Thyroid gland (tissue), 4 donors: ENCODE data around the gene RAD51.

Source experiments
- CTCF ChIP-seq, 6 experiments: fragments of 200-600 bp in 3 of 6; fragments of 450-650 bp in 3 of 6; sonication (generic) in 3 of 6; IDR thresholded peaks; one replicate each; pipeline ENCODE4 v1.5.1; 2016 to 2019; ENCODE audit warnings: antibody characterized with exemption in 6 of 6, mild to moderate bottlenecking in 2 of 6, inconsistent platforms in 1 of 6, moderate library complexity in 1 of 6
- POLR2A ChIP-seq, 2 donors: fragments of 450-650 bp; IDR thresholded peaks; one replicate each; pipeline ENCODE4 v1.6.1; 2017; ENCODE audit warnings: antibody characterized with exemption in 2 of 2, mild to moderate bottlenecking in 2 of 2, moderate library complexity in 1 of 2

DNA sequence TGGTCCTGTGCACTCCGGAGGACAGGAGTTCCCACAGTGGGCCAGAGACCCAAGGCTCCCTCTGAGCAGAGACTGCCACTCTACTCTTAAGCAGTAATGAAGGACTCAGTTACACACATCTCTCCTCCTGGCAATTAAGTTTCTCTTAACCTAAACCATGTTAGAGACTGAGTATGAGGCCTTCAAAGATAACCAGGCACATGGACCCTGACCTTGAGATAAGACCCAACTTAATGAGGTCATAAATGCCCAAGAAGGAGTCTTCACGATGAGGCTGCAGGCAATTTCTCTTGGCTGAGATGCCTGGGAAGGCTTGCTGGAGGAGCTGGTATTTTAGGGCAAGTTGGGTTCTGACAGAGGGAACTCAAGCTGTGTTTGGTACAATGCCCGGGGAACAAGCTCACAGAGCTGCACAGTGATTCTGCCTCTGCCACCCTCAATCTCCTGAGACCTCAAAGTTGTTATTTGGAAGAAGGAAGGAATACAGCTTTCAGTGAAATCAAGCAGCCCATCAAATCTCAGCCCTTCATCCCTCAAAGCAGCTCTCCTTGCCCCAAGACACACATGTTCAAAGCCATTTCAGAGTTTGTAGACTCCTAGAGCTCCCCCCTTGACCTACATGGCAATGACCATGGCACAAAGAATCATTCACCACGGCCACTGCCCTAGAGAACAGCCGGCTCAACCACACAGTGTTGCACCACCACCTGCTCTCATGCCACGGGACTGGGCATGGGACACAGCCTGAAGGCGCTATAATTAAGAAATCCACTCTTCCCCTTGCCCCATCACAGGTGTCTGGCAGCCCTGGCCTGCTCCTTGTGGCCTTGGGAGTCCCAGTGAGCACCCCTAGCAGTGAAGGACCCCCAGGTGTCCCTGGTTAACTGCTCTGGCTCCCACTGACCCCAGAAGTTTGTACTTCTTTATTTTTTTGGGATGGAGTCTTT lies 53.0 kb downstream of the RAD51 start:
- no peak for TF ChIP-seq CTCF (IDR thresholded peaks at IDR 0.05)
- no peak for TF ChIP-seq POLR2A (IDR thresholded peaks at IDR 0.05)
